Hepatocyte (in vitro differentiated cells): ENCODE data around the gene TTC32.

Source experiments
- CTCF ChIP-seq: fragments of 200-600 bp; sonication (generic); IDR thresholded peaks from 2 replicates; pipeline ENCODE4 v1.5.1; 2016; ENCODE audit warnings: antibody characterized with exemption, mild to moderate bottlenecking; ENCODE audit not compliant: poor library complexity
- EZH2phosphoT487 ChIP-seq: fragments of 200-600 bp; sonication (generic); IDR thresholded peaks from one replicate; pipeline ENCODE4 v1.6.1; 2018; ENCODE audit warnings: antibody characterized with exemption, mild to moderate bottlenecking, low read depth, moderate library complexity; ENCODE audit not compliant: unreplicated experiment, severe bottlenecking

DNA sequence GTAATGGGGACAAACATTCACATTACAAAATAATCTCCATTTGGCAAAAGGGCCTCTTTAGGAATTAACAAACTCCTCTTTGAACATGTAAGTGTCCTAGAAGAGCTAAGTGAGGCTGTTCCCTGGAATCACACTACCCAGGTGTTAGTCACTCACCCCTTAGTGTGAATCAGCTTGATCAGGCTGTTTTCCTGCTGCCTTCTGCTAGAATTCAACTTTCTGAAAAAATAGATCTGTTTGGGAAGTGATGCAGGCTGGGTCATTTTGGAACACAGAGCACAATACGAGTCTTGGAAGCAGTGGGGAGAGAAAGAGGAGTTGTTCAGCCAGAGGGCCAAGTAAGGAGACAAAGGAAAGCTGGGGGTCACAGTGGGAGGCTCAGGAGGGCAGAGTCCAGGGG lies 40.0 kb downstream of the TTC32 start:
- TF ChIP-seq CTCF (no peak), EZH2phosphoT487 (no peak)
